GM12872 (cell line): ENCODE results near the gene NF1.

ENCODE experiments used
- CTCF ChIP-seq: IDR thresholded peaks from 3 replicates; pipeline ENCODE4 v1.5.1; 2011; ENCODE audit warnings: low read depth, mild to moderate bottlenecking, low read length, moderate library complexity; ENCODE audit not compliant: insufficient read depth

NF1 gene

DNA sequence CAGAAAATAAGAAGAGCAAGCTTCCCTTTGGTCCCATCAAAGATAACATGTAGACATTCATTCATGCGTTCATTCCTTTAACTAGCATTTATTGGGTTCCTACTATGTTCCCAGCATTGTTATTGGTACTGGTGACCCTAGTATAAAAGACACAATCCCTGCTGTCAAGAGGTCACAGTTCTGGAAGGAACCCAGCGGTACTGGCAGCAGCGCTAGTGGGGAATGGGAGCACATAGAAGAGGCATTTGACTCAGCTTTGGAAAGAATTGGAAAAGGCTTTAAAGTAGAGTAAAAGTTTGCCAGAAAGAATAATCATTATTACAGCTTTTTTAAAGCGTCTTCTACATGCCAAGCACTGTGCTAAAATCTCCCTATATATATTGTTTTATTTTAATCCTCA is 41.7 kb upstream of the NF1 start:
- no peak for TF ChIP-seq CTCF

- TF ChIP-seq CTCF: no peak
Measured at GRCh38 chr17:31054761-31055160, 40.0 kb upstream of the NF1 start.

GRCh38 chr17:31058976-31059375 is 35.8 kb upstream of the NF1 start:
- TF ChIP-seq CTCF: no peak

DNA sequence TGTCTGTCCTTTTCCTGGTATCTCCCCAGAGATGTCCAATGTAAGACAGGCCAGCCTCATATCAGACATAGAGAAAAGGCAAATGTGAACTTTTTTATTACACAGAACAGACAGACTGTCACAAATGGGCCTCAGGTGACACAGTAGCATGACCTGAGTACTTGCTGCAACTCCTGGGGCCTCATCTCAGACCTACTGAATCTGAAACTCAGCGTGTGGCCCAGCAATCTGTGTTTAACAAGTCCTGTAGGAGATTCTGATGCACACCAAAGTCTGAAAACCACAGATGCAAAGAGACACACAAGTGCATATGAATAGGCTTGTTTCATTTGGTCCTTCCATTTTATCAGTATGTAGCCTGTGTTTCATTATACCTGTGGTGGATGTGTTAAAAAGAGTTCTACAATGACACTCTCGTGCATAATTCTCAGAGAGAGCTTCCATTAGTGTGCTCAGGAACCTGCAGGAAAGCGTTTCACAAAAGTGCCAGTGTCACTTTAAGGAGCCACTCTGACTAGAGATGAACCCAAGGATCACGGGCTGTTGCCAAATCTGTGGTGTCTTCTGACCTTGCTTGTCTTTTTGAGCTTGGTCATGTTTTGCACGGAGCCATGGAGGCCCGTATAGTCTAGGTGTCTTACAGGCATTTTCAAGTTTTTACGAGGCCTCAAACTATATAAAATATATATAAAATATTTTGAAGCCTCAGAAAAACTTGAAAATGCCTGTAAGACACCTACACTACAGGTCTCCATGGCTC is 33.8 kb upstream of the NF1 start:
- TF ChIP-seq CTCF: no peak

- peak; percentile 13; the same call in 1 of the 3 replicates for TF ChIP-seq CTCF
Measured at GRCh38 chr17:31061678-31062077, 33.1 kb upstream of the NF1 start.

- no peak for TF ChIP-seq CTCF
Measured at GRCh38 chr17:31062346-31062745, 32.4 kb upstream of the NF1 start.

DNA sequence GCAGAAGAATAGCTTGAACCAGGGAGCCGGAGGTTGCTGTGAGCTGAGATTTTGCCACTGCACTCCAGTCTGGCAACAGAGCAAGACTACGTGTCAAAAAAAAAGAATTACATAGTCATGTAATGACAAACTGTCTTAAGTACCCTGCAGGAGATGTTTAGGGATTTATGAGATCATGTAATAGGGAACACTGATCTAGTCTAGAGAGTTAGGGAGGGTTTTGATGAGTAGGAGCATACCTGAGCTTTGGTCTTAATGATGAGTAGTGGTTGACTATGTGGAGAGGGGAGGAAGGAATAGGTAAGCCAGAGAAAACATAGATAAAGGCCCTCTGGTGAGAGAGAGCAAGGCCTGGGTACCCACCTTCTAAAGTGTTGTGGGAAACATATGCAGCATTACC is 30.1 kb upstream of the NF1 start:
- no peak for TF ChIP-seq CTCF
